Activated CD8-positive, alpha-beta T cell treated with anti-CD3 and anti-CD28 coated beads for 36 hours (primary cell): ENCODE data around the gene CEP192. TPM values are rescaled to one million over a fixed set of nuclear protein-coding genes. Genes with fewer than 3 reads are reported as not detected.
A peak's percentile ranks its signal among the peaks of the same experiment; 100 is the strongest.

Source experiments
- ATAC-seq: fragments of 200-7000 bp; cut with Tn5 transposase; one replicate; pipeline ENCODE4 v1.10.0; 2021; ENCODE audit warnings: mild to moderate bottlenecking, moderate library complexity
- CTCF ChIA-PET: fragments of 350-600 bp; sonication (Branson Sonifier 250); formaldehyde crosslinking; loops from one replicate; lab custom pipeline; 2021; ENCODE audit warnings: antibody characterized with exemption; lab: Charles Lee
- POLR2A ChIA-PET: fragments of 350-600 bp; sonication (Branson Sonifier 250); formaldehyde crosslinking; loops from one replicate; lab custom pipeline; 2021; ENCODE audit warnings: antibody characterized with exemption; lab: Charles Lee
- DNase-seq: peaks from one replicate; pipeline ENCODE4 v3.0.0-alpha.2; 2020
- H3K27ac Mint-ChIP-seq: one replicate; pipeline ENCODE4 v1.8.0; 2021; ENCODE audit warnings: mild to moderate bottlenecking, mixed read lengths
- H3K27me3 Mint-ChIP-seq: one replicate; pipeline ENCODE4 v1.8.0; 2021; ENCODE audit warnings: mixed read lengths
- H3K36me3 Mint-ChIP-seq: one replicate; pipeline ENCODE4 v1.8.0; 2021; ENCODE audit warnings: low read depth, mixed read lengths
- H3K4me1 Mint-ChIP-seq: one replicate; pipeline ENCODE4 v1.8.0; 2021; ENCODE audit warnings: low read depth, mixed read lengths
- H3K4me3 Mint-ChIP-seq: one replicate; pipeline ENCODE4 v1.8.0; 2021; ENCODE audit warnings: mild to moderate bottlenecking, moderate library complexity, mixed read lengths
- H3K9me3 Mint-ChIP-seq: one replicate; pipeline ENCODE4 v1.8.0; 2021; ENCODE audit warnings: mixed read lengths
- intact Hi-C: fragments of 100-400 bp; cut with micrococcal nuclease; formaldehyde crosslinking; loops from one replicate; pipeline ENCODE4 v1.10.0; 2022
- total RNA-seq, 2 experiments: library from RNA; stranded (reverse); gene quantifications; one replicate each; pipeline ENCODE4 v1.2.3, GENCODE V29; 2021
- TF ChIP-seq, protein P1 (sequence below): fragments of 200-600 bp; IDR thresholded peaks from one replicate; pipeline ENCODE4 v1.8.0; 2022; ENCODE audit warnings: antibody characterized with exemption, mild to moderate bottlenecking

CEP192 gene
- total RNA-seq, 2 experiments from 2014 or later: 39.5 to 42.9 TPM

GRCh38 chr18:13112982-13113381 is 121.8 kb downstream of the CEP192 start:
- no peaks in the 10 kb centered on the region for H3K9me3 Mint-ChIP-seq
- ATAC-seq (peak; percentile 82), DNase-seq (peak; percentile 50)
- TF ChIP-seq, protein P1, sequence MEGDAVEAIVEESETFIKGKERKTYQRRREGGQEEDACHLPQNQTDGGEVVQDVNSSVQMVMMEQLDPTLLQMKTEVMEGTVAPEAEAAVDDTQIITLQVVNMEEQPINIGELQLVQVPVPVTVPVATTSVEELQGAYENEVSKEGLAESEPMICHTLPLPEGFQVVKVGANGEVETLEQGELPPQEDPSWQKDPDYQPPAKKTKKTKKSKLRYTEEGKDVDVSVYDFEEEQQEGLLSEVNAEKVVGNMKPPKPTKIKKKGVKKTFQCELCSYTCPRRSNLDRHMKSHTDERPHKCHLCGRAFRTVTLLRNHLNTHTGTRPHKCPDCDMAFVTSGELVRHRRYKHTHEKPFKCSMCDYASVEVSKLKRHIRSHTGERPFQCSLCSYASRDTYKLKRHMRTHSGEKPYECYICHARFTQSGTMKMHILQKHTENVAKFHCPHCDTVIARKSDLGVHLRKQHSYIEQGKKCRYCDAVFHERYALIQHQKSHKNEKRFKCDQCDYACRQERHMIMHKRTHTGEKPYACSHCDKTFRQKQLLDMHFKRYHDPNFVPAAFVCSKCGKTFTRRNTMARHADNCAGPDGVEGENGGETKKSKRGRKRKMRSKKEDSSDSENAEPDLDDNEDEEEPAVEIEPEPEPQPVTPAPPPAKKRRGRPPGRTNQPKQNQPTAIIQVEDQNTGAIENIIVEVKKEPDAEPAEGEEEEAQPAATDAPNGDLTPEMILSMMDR: peak; percentile 26
- intact Hi-C loops: no loop called here
- no peaks in the 10 kb centered on the region for H3K27me3 Mint-ChIP-seq
- H3K27ac Mint-ChIP-seq: no peak overlapping the region
- no peaks in the 10 kb centered on the region for H3K4me1 Mint-ChIP-seq
- CTCF ChIA-PET: interaction anchor here (0.9 to 1.7 kb wide), 4 partner anchors 9 to 46 kb away, joined by 3 to 17 read pairs (median 4); no protein-coding TSS in a partner anchor
- no peak overlapping the region for H3K4me3 Mint-ChIP-seq
- H3K36me3 Mint-ChIP-seq: peaks cover 43% of the 10 kb centered on the region
- POLR2A ChIA-PET: interaction anchor here (1.0 to 1.1 kb wide), 2 partner anchors 9 to 11 kb away, joined by 3 read pairs; no protein-coding TSS in a partner anchor

- POLR2A ChIA-PET: no interaction called here
- CTCF ChIA-PET: no interaction called here
- H3K9me3 Mint-ChIP-seq: no peaks in the 10 kb centered on the region
- H3K4me1 Mint-ChIP-seq: no peaks in the 10 kb centered on the region
- H3K27me3 Mint-ChIP-seq: no peaks in the 10 kb centered on the region
- intact Hi-C loops: no loop called here
- no peak overlapping the region for H3K27ac Mint-ChIP-seq
- peaks cover 24% of the 10 kb centered on the region for H3K36me3 Mint-ChIP-seq
- TF ChIP-seq, protein P1: no peak
- ATAC-seq: no peak
- DNase-seq: no peak
- H3K4me3 Mint-ChIP-seq: no peak overlapping the region
These were observed 129.1 kb downstream of the CEP192 start for GRCh38 chr18:13120255-13120654.

DNA sequence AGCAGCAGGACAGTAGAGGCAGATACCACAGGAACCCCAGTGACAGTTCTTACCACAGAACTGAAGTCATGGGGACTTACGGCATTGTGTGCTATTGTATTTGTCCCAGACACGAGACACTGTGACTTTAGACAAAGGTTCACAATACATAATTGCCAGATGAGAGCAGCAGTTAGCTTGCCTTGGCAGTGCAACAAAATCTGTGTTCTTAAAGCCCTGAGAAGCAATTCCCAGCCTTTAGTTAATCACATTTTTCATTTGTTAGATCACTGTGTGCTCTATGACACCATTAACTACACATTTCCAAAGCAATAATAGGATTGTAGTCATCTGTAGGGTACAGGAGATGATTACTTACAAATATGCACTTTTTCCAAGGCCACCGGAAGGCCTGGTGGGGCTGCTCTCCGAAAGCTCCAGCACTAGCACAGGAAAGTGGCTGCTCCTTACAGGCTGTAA is 129.8 kb downstream of the CEP192 start:
- Mint-ChIP-seq H3K27ac (no peak overlapping the region), H3K9me3 (no peaks in the 10 kb centered on the region), H3K4me3 (no peak overlapping the region), H3K36me3 (peaks cover 16% of the 10 kb centered on the region), H3K4me1 (no peaks in the 10 kb centered on the region), H3K27me3 (no peaks in the 10 kb centered on the region)
- DNase-seq (no peak), ATAC-seq (no peak)
- TF ChIP-seq, protein P1: no peak
- intact Hi-C loops: no loop called here
- ChIA-PET CTCF (interaction anchor here (0.8 to 1.2 kb wide), 2 partner anchors 9 to 67 kb away, joined by 3 read pairs; no protein-coding TSS in a partner anchor), POLR2A (no interaction called here)

GRCh38 chr18:13124411-13124810 is 133.2 kb downstream of the CEP192 start:
- Mint-ChIP-seq H3K27me3 (no peaks in the 10 kb centered on the region), H3K9me3 (no peaks in the 10 kb centered on the region), H3K4me1 (no peaks in the 10 kb centered on the region), H3K27ac (no peak overlapping the region), H3K4me3 (no peak overlapping the region), H3K36me3 (peaks cover 10% of the 10 kb centered on the region)
- DNase-seq (no peak), ATAC-seq (no peak)
- TF ChIP-seq, protein P1: no peak
- ChIA-PET POLR2A (interaction anchor here (0.9 to 1.0 kb wide), 2 partner anchors 8 to 11 kb away, joined by 3 read pairs; no protein-coding TSS in a partner anchor), CTCF (interaction anchor here (1.2 to 2.3 kb wide), 4 partner anchors 8 to 126 kb away, joined by 3 to 6 read pairs (median 4); no protein-coding TSS in a partner anchor)
- intact Hi-C loops: no loop called here

DNA sequence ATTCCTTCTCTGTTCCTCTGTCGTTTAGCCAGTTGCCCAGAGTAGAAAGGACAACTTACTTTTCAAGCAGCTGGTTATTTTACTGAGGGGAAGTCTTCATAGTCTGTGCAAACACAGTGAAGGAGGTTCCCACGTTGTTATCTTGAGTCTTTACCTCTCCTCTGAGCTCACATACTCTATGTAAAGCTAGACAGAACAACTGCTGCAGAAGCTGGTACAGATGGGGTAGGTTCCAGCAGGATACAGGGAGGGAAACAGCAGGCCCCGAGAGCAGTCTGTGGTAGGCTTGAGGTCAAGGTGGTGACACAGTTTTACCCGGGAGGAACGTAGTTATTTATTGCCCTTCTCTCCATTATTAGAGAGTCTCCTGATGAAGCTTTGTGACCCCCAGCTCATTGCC is 134.0 kb downstream of the CEP192 start:
- Mint-ChIP-seq H3K4me3 (no peak overlapping the region), H3K36me3 (peaks cover 7% of the 10 kb centered on the region), H3K27ac (peak overlapping the region; percentile 54), H3K27me3 (no peaks in the 10 kb centered on the region), H3K4me1 (no peaks in the 10 kb centered on the region), H3K9me3 (no peaks in the 10 kb centered on the region)
- TF ChIP-seq, protein P1: no peak
- DNase-seq (no peak), ATAC-seq (no peak)
- intact Hi-C loops: no loop called here
- POLR2A ChIA-PET: no interaction called here
- CTCF ChIA-PET: interaction anchor here (1.0 to 2.3 kb wide), 4 partner anchors 8 to 127 kb away, joined by 3 to 6 read pairs (median 4); no protein-coding TSS in a partner anchor
